GM19395 (cell line): ENCODE measurements around the gene PIBF1.
"Not testable (repeated sequence)": the region's sequence is repeated elsewhere in the genome, so short reads cannot be mapped to it uniquely, and the experiment has no call there.

Experiments
- ATAC-seq: cut with Tn5 transposase; IDR thresholded peaks from one replicate; pipeline ENCODE4 v1.9.1; 2021; ENCODE audit warnings: mild to moderate bottlenecking, moderate library complexity; ENCODE audit not compliant: unreplicated experiment

Gene PIBF1

DNA sequence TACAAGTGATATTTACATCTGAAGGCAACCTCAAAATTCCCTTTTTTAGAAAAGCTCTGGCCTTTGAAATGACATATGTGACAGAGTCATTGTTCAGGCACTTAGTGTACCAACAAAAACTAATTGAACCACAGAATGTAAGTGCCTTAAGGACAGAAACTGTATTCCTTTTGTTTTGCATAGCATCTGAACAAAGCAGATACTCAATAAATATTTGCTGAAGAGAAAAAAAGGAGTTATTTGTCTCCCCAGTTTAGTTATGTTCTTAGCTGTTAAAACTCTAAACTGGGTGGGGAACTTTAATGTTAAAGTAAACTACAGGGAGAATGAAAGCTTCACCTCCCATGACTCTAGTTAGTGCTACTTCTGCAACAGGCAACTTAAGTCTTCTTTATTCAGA is 220.0 kb downstream of the PIBF1 start:
- ATAC-seq = no peak

- no peak for ATAC-seq
These were observed 229.8 kb downstream of the PIBF1 start for GRCh38 chr13:73011751-73012150.

DNA sequence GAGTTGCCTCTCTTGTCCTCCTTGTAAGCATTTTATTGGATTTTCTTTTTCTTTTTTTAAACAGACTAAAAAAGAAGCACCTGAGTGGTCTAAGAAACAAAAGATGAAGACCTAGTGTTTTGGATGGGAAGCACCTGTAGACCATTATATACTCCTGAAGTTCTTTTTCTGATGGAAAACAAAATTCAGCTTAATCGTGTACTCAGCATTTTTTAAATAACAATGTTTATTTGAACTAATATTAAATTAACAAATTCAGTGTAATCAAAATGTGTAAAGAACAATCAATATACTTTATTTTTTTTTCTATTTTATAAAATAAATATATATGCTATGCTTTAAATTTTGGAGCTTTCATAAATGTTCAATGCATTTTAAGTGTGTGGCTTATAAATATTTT is 233.9 kb downstream of the PIBF1 start:
- ATAC-seq = no peak

GRCh38 chr13:73018336-73018735 is 236.4 kb downstream of the PIBF1 start:
- no peak for ATAC-seq

- no peak for ATAC-seq
These were observed 243.5 kb downstream of the PIBF1 start for GRCh38 chr13:73025217-73026012.

DNA sequence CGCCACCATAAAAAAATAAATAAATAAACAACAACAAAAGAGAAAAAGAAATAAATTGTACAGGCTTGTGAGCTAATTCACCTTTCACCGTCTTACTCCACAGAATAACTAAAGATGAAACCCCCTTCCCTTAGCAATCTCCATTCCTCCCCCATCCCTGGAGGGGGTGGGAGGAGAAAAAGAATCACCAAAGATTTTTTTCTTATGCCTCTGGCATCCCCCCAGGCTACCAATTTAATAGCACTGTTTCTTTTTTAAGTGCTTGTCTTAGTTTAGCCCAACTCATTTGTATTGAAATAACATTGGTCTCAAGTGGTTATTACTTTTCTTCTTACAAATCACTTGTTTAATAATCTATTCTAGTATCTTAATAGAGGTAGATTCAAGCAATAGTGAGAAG is 253.0 kb downstream of the PIBF1 start:
- no peak for ATAC-seq

DNA sequence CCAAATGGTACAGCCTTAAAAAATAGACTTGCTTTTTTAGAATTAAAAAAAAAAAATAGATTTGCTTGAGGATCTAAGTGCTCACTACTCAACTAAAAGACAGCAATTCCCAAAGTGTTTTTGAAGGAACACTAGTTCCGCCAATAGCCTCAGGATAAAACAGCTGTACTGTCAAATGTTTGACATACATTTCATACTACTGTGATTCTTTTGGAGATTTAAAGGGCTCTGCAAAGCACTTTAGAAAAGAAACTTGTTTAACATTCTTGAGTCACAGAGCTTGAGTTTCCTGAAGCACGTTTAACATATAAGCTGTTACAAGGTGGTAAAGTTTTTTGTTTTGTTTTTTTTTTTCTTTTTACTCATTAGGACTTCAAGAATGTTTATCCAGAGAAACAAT is 253.7 kb downstream of the PIBF1 start:
- ATAC-seq = no peak

GRCh38 chr13:73036566-73036965 is 254.6 kb downstream of the PIBF1 start:
- no peak for ATAC-seq

GRCh38 chr13:73038064-73038463 is 256.1 kb downstream of the PIBF1 start:
- no peak for ATAC-seq

DNA sequence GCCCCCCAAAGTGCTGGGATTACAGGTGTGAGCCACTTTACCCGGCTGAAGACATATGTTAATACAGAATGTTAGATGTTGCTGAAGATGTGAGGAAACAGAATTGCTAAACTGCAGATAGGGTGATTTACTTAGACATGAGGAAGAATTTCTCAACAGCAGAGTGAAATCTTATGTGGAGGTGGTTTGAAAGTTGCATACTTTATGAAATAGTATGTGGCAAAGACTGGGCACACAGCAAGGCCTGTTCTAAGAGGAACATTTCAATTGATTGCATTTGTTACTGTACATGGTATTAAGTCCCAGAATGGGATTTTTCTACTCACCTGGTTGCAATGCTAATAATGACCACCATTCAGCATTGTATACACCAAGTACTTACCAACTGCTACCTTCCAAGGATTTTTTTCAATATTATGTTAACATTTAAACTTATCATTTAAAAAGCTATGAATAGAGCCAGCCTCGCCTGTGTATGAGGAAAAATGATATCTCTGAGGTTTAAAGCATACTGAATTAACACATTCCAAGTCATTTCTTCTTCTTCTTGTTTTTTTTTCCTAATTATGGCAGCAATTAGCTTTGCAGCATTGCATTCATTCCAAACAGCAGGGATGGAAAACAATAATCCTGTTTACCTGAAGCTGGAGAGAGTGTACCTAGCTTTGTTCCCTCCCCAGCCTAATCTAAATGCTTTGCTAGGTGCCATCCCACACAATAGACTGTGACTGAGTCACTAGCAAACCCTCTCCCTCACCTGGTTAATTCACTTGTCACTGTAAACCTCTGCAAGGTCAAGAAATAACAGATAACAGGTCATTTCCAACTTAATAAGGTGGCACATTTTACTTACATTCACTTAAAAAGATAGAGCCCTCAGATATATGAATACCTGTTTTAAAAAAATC is 257.5 kb downstream of the PIBF1 start:
- ATAC-seq = no peak

DNA sequence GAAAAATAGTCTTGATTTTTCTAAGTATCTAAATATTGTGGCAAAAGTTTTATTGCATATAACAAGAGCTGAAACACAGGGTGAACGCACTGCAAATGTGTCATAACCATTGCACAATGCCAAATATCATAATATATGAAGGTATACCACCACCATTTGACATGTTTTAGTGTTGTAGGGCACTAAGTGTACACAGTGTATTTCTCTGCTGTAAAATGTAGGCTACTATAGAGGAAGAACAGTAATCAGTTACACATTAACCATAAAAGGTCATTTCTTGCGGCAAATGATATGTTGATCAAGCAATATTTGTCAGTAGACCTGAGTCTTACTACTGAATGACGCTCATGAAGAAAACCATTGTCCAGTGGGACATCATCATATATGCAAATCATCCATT is 258.6 kb downstream of the PIBF1 start:
- no peak for ATAC-seq

DNA sequence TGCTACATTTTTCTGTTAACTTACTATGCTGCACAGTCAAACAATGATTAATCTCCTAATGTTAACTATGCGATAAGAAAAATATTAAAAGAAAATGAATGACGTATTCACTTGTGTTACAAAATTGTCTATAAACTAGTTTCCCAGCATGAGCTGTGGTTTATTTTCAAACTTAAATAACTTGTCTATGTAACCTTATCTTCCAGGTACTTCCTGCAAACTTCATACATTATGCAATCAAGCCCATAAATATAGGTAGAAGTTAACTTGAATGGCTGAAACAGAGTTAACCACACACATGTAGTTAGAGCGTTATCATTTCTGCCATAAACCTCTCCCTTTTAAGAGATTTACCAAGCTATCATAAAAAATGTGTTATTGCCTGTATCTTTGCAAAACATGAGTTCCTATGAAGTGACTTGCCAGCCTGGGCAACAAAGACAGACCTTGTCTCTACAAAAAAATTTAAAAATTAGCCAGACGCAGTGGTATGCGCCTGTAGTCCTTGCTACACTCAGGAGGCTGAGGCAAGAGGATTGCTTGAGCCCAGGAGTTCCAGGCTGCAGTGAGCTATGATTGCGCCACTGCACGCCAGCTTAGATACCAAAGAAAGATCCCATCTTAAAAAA is 259.1 kb downstream of the PIBF1 start:
- ATAC-seq = no peak

- no peak for ATAC-seq
These were observed 263.1 kb downstream of the PIBF1 start for GRCh38 chr13:73045031-73045430.

- not testable (repeated sequence) for ATAC-seq
These were observed 266.7 kb downstream of the PIBF1 start for GRCh38 chr13:73048615-73049014.

GRCh38 chr13:73054712-73055111 is 272.8 kb downstream of the PIBF1 start:
- no peak for ATAC-seq

DNA sequence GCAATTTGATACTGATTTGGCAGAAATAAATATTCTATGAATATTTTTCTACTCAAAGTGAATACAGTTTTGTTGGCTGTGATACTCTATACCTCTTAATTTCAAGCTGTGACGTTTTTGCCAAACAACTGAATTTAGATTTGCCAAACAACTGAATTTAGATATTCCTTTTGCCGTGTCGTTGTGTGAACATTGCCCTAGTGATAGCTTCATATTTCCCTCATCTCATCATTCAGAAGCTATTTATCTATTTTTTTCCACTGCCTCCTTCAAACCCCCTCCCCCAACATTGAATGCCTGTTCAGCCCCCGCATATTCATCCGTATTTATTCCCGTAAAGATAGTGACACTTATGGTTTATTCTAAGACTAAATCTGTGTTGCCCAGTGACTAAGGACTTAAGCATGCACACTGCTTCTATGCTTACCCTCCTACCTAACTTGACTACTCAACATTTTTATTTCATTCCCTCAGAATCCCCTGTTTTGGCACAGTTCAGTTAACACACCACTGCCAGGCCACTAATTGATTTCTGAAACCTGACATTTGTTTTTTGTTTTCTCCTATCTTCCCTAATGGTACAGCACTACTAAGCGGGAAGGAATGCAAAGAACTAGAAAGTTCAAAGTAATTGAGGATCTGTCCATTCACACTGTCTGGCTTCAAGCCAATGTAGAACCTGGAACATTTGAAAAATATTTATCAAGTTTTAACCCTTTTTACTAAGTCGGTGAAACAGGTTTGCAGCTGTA is 274.1 kb downstream of the PIBF1 start:
- ATAC-seq = no peak

- ATAC-seq = no peak
These were observed 274.6 kb downstream of the PIBF1 start for GRCh38 chr13:73056565-73056962.

DNA sequence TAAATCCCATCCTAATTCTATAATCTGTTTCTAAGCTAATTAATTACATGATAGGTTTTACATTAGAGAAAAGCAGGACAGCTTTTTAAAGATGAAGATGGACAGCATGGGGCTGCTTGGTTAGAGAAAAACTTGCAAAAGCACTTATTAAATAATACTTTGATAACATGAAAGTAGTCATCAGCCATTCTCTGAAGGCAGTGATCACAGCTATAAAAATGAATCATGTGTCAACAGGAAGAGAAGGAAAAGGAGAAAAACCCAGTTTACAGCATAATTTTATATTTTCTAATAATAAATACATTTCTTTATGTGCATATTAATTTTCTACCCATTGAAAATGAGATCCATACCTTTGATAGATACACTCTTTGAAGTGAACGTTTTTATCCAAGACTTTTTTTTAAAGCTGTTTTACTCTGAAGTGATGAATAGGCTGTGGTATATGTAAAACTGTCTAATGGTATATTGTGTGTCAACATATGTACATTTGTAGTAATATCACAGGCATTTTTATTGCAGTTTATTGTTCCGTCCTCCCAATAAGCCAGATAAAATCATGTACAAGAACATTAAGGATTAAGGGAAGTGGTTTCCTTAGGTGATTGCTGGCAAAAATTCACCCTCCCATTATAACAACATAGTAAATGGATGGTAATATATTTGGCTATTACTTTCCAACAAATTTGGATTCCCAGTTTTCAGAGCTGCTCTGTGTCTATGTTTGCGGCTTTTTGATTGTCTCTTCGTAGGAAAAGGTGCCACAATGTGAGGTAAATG is 275.5 kb downstream of the PIBF1 start:
- ATAC-seq = no peak

GRCh38 chr13:73058064-73058313 is 276.1 kb downstream of the PIBF1 start:
- ATAC-seq = no peak

GRCh38 chr13:73058432-73058735 is 276.5 kb downstream of the PIBF1 start:
- ATAC-seq = peak; percentile 37
